ENCODE results near the gene RNF2.
A peak's percentile ranks its signal among the peaks of the same experiment; 100 is the strongest.
"Not testable (repeated sequence)": the region's sequence is repeated elsewhere in the genome, so short reads cannot be mapped to it uniquely, and the experiment has no call there.

Gene RNF2

GRCh38 chr1:185044981-185045813 is at the start of gene RNF2:
Gene RNF2 (plus strand): TSS chr1:185045558. CDS start chr1:185087554, 41,996 bp downstream.
- DNase-seq: peak; percentile 36 to 64

GRCh38 chr1:184999974-185000373 is 45.4 kb upstream of the RNF2 start:
- DNase-seq: not testable (repeated sequence)

GRCh38 chr1:185001312-185001880 is 44.0 kb upstream of the RNF2 start:
- not testable (repeated sequence) for DNase-seq

- DNase-seq: no peak
These were observed 36.5 kb upstream of the RNF2 start for GRCh38 chr1:185008838-185009237.

- no peak for DNase-seq
These were observed 35.0 kb upstream of the RNF2 start for GRCh38 chr1:185010361-185010760.

- no peak for DNase-seq
These were observed 30.4 kb upstream of the RNF2 start for GRCh38 chr1:185014941-185015340.

- no peak for DNase-seq
These were observed 29.7 kb upstream of the RNF2 start for GRCh38 chr1:185015631-185016030.

- DNase-seq: no peak
These were observed 28.5 kb upstream of the RNF2 start for GRCh38 chr1:185016880-185017279.

- DNase-seq: no peak
These were observed 28.0 kb upstream of the RNF2 start for GRCh38 chr1:185017338-185017737.

- DNase-seq: peak; percentile 5 to 55
These were observed 27.4 kb upstream of the RNF2 start for GRCh38 chr1:185017966-185018365.

- DNase-seq: no peak
These were observed 18.0 kb upstream of the RNF2 start for GRCh38 chr1:185027252-185027882.

- no peak for DNase-seq
These were observed 11.7 kb upstream of the RNF2 start for GRCh38 chr1:185033686-185034085.

GRCh38 chr1:185035258-185035657 is 10.1 kb upstream of the RNF2 start:
- DNase-seq: no peak

GRCh38 chr1:185038813-185039376 is 6.5 kb upstream of the RNF2 start:
- DNase-seq: no peak

GRCh38 chr1:185039726-185040407 is 5.5 kb upstream of the RNF2 start:
- no peak for DNase-seq

GRCh38 chr1:185040408-185040735 is 5.0 kb upstream of the RNF2 start:
- no peak for DNase-seq

GRCh38 chr1:185041742-185042141 is 3.6 kb upstream of the RNF2 start:
- no peak for DNase-seq

- no peak for DNase-seq
These were observed 2.6 kb upstream of the RNF2 start for GRCh38 chr1:185042737-185043136.

- no peak for DNase-seq
These were observed 971 bp upstream of the RNF2 start for GRCh38 chr1:185044387-185044786.

- DNase-seq: peak; percentile 38 to 41
These were observed 595 bp downstream of the RNF2 start for GRCh38 chr1:185045814-185046492.

GRCh38 chr1:185046668-185047067 is 1.3 kb downstream of the RNF2 start:
- peak in 1 of 2 experiments; percentile 36 for DNase-seq

- DNase-seq: no peak
These were observed 4.3 kb downstream of the RNF2 start for GRCh38 chr1:185049670-185050069.

All from NCI-H524 (cell line).